Ureter (tissue), 1 donor: ENCODE measurements around the gene TMBIM1. TPM values are rescaled to one million over a fixed set of nuclear protein-coding genes. Genes with fewer than 3 reads are reported as not detected.

Experiments used
- total RNA-seq: library from RNA; stranded (reverse); gene quantifications from one replicate; pipeline ENCODE4 v1.2.4, GENCODE V29; 2023
- donor health status: DM: yes; HTN: yes; CAD: no.

TMBIM1 gene
- total RNA-seq, 1 donor from 2014 or later: 256 TPM

Other genes starting within 250 kb of the TMBIM1 start
- gene RUFY4, start 223.2 kb downstream of the TMBIM1 start, total RNA-seq: 5.6 TPM
- gene CXCR2, start 166.5 kb downstream of the TMBIM1 start, total RNA-seq: 7.7 TPM
- not detected for gene CXCR1, start 125.5 kb downstream of the TMBIM1 start, total RNA-seq
- 520 TPM for gene ARPC2, start 75.3 kb downstream of the TMBIM1 start, total RNA-seq
- gene GPBAR1, start 31.5 kb downstream of the TMBIM1 start, total RNA-seq: 1.5 TPM
- gene AAMP, start 22.4 kb downstream of the TMBIM1 start, total RNA-seq: 82.0 TPM
- gene PNKD, start 22.0 kb downstream of the TMBIM1 start, total RNA-seq: 66.2 TPM
- not detected for gene CATIP, start 64.4 kb upstream of the TMBIM1 start, total RNA-seq
- gene SLC11A1, start 89.8 kb upstream of the TMBIM1 start, total RNA-seq: 16.5 TPM
- 153 TPM for gene CTDSP1, start 107.4 kb upstream of the TMBIM1 start, total RNA-seq
- gene VIL1, start 126.6 kb upstream of the TMBIM1 start, total RNA-seq: not detected